Activated CD4-positive, CD25-positive, alpha-beta regulatory T cell treated with anti-CD3 and anti-CD28 coated beads, Interleukin-2, amount 50 U/mL, for 16 hours (primary cell): ENCODE data around the gene FGFR3.
"Not testable (repeated sequence)": the region's sequence is repeated elsewhere in the genome, so short reads cannot be mapped to it uniquely, and the experiment has no call there.

Experiments used
- DNase-seq: peaks from one replicate; pipeline ENCODE4 v3.0.0-alpha.2; 2020; ENCODE audit warnings: low read depth, low spot score

Gene FGFR3

DNA sequence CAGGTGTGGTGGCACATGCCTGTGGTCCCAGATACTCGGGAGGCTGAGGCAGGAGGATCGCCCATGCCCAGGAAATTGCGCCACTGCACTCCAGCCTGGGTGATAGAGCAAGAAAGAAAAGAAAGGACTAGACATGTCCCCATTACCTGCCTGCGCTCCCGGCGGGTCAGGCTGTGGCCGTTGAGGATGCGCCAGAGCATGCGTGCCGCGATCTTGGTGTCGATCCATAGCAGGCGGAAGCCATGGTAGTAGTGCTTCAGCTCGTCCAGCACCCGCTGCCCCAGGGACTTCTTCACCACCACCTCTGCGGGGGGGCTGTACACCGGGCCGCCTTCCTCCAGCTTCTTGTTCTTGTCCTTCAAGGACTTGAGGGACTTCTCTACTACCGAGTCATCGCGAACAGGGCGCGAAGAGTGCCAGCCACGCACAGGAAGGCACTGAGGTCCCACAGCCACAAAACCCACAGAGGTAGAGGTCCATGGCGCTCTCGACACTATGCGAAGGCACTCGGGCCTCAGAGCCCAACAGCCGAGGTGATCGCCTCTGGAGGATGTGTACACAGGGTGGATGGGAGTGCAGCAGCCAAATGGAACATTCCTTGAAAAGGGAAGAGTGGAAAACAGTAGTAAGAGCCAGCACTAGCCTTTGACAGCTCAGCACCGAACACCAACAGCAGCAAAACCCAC lies 48.3 kb downstream of the FGFR3 start:
- no peak for DNase-seq

DNA sequence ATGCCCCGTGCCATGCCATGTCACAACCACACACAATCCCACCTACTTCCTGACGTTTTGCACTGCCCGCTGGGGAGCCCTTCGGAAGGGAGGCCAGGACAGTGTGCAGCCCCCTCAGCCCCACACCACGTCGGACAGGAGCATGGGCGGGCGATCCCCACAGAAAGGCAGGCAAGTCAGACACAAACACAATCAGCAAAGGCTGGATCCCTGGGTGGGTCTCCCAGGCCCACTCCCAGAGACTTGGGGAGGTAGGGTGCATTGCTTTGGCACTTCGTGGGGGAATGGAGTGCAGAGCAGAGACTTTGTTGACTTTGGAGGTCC lies 48.8 kb downstream of the FGFR3 start:
- no peak for DNase-seq

DNA sequence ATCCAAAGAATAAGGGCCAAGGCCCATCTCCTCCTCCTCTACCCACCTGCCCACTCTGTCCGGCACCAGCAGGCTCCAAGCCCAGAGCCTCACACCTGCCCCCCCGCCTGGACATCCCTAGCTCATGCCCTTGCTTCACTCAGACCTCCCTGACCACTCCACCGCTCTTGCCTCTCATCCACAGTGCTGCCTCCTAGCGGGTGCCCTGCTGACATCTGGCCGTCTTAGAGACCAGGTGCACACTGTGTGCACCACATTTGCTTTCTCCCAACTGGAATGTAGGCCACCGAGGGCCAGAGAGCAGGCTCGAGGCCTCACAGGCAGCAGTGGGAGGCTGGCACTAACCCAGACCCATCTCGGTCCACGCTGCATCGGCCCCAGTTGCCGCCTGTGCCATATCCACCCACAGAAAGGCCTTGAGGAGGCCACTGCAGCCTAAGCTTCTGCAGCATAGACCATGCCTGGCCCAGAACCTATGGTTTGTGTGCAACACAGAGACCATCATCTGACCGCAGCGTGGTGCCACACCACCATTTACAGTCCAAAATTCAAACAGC lies 49.3 kb downstream of the FGFR3 start:
- DNase-seq: no peak

DNA sequence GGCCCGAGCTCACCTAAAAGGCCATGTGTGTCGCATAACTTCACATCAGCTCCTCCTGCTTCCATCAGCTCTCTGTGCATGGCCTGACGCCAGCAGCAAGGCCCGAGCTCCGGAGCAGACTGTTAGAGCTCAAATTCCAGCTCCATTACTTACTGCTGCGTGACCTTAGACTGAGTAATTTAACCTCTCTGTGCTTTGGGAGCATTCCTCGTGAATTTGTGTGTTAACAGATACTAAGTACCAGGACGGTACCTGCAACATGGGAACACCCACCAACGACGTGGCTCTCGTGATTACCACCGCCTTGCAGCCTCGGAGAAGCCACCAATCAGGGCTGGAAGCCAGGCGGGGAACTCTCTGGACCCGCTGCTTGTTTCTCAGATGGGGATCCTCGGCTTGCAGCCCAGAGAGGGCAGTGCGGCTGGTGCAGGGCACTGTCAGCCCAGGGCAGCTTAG lies 49.9 kb downstream of the FGFR3 start:
- no peak for DNase-seq

DNA sequence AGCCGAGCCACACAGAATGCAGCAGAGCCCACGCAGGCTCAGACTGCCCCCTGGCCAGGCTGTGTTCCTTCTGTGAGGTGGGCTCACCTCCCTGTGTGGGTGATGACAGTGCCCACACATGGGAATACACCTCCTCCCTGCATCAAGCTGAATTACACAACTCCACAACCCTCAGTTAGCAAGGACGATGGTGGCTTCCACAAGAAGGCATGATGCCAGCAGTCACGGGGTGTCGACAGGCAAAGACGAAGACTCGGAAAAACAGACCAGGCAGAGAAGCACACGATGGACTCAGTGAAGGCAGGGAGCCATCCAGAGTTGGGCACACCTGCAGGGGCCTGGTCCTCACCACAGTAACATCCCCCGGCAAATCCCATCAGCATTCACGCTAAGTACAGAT lies 50.8 kb downstream of the FGFR3 start:
- DNase-seq: no peak

DNA sequence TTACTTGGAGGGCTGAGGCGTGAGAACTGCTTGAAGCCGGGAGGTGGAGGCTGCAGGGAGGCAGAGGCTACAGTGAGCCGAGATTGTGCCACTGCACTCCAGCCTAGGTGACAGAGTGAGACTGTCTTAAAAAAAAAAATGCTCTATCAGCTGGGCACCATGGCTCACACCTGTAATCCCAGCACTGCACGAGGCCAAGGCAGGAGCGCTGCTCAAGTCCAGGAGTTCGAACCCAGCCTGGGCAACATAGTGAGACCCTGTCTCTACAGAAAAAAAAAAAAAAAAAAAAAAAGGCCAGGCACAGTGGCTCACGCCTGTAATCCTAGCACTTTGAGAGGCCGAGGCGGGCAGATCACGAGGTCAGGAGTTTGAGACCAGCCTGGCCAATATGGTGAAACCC lies 51.5 kb downstream of the FGFR3 start:
- not testable (repeated sequence) for DNase-seq

DNA sequence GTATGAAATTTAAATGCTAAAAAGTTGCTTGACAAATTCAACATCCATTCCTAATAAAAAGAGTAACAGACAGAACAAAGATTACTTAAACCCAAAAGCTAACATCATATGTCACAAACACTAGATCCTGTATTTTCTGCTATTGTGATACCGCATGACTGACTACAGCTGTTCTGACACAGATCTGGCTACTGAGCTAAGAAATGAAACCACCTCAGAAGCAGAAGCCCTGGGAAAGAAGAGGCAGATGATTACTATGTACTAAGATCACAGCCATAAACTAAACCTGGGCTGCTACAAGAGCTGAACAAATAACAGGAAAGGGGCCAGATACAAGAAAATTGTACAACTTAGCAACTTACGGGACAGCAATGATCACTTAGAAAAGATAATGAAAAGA lies 53.5 kb downstream of the FGFR3 start:
- no peak for DNase-seq

DNA sequence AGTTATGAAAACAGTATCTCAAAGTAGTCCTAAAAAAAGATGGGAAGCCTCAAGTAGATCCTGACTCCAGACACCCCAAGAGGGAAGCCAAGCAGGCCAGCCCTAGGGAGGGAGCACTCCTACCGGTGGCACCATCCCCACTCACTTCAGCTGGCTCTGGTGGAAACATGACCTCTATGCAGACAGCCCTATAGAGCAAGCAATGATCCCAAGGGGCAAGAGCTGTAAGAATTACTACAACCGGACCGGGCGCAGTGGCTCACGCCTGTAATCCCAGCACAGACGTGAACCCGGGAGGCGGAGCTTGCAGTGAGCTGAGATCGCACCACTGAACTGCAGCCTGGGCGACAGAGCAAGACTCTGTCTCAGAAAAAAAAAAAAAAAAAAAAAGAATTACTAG lies 57.2 kb downstream of the FGFR3 start:
- no peak for DNase-seq

DNA sequence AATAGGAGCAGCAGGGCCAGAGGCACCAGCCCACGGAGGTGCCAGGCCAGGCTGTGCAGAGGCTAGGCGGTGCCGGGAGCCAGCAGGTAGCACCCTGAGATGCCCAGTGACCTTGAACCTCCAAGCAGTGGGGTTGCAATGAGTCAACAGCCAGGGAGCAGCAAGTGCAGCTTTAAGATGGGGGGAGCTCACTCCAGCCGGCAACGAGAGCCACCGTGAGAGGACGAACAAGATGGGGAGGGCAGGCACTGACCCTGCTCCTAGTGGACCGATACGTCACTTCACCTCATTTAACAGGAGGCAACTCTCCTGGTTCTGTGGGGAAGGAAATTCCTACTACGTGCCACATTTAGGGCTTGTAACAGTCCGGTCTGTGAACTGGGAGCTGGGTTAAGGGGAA lies 58.1 kb downstream of the FGFR3 start:
- no peak for DNase-seq

DNA sequence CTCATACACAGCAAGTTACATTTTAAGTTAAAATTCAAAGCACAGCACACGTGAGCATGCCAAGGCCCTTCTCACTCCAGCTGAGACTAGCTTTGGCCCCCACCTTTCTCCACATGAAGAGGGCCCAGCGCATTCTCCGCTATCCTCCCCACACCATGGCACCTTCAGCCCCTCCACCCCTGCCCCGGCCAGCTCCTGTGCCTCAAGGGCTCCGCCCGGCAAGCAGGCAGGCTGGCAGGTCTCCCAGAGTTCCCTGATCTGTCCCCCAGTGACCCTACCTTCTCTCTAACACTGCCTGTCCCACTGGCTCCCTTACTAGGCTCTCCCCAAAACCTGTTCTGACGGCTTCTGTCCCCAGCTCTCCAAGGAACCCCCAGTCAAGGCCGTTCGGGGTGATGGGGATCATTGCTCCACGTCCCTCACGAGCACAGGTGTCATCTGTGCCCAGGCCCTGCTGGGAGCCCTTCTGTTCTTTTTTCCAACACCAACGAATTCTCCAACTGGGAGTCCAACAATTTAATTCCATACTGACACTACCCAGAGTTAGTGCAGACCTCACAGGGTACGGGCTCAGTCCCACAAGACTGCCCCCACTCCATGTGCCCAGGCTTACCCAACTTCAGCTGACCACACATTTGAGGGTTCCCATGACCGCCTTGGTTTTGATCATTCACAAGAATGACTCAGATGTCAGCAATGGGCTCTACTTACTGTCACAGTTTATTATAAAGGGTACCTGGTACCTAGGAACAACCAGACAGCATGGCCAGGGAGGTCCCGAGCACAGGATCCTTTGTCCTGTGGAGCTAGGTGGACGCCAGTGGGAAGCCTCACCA lies 58.7 kb downstream of the FGFR3 start:
- DNase-seq: no peak

DNA sequence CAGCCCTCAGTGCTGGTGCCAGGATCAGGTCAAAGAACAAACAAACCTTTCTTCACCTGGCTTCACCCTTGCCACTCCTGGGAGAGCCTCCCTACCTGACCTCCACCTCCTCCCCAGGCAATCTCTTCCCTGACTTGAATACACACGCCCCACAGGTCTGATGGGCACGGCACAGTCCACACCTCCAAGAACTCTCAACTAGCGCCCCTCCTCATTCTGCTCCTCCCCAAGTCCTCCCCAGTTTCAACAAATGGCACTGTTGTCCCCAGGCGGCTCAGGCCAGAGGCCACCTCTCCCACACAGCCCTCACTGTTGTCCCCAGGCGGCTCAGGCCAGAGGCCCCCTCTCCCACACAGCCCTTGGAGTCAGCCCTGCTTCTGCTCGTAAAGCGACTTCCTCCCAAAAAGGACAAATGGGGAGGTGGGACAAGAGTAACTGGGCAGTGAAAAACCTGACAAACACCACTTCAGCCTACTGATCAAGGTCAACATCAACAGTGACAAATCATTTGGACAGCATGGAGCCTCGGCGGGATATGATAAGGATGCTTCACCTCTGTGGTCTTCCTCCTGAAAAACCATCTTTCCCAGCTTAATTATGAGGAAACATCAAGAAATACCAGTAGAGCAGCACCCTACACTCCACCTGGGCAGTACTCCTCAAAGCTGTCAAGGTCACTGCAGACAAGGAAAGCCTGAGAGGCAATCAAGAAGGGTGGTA lies 60.0 kb downstream of the FGFR3 start:
- DNase-seq: no peak

DNA sequence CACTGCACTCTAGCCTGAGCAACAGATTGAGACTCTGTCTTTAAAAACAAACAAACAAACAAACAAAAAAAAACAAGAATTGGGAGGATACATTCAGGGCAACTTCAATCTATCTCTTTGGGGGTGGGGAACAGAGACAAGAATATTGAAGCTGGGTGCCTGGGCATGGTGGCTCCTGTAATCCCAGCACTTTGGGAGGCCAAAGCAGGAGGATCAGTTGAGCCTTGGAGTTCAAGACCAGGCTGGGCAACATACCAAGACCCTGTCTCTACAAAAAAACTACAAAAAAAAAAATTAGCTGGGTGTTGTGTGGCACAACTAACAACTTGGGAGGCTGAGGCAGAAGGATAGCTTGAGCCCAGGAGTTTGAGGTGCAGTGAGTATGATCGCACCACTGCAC lies 61.7 kb downstream of the FGFR3 start:
- DNase-seq: no peak

DNA sequence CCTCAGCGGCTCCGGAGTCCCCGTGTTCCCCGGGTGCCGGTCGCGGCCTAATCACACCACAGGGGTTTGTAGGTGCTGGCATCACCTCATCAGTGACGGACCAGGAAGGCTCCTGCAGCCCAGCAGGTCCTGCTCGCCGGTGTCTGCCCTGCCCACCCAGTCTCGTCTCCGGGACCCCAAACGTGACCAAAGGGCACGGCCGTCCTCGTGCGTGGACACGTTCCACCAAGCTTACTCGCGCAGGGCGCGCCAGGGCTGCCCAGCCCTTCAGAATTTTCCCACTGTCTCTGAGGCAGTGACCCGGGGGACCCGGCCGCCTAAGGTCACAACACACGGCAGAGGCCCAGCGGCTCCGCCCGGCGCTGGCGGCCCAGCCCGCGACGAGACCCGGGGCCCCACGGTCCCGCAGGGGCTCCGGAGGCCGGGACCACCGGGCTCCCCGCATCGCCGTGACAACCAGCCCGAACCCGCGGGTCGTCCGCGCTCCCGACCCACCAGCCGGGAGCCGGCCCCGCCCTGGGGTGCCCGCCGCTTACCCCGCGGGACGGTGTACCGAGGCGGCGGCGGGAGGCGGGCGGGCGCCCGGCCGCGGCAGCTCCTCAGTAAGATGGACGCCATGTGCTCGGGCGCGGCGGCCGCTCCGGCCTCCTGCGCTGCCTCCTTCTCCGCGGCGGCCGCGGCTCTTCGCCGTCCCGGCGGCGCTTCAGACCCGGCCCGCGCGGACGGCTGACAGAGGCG lies 62.4 kb downstream of the FGFR3 start:
- DNase-seq: no peak

DNA sequence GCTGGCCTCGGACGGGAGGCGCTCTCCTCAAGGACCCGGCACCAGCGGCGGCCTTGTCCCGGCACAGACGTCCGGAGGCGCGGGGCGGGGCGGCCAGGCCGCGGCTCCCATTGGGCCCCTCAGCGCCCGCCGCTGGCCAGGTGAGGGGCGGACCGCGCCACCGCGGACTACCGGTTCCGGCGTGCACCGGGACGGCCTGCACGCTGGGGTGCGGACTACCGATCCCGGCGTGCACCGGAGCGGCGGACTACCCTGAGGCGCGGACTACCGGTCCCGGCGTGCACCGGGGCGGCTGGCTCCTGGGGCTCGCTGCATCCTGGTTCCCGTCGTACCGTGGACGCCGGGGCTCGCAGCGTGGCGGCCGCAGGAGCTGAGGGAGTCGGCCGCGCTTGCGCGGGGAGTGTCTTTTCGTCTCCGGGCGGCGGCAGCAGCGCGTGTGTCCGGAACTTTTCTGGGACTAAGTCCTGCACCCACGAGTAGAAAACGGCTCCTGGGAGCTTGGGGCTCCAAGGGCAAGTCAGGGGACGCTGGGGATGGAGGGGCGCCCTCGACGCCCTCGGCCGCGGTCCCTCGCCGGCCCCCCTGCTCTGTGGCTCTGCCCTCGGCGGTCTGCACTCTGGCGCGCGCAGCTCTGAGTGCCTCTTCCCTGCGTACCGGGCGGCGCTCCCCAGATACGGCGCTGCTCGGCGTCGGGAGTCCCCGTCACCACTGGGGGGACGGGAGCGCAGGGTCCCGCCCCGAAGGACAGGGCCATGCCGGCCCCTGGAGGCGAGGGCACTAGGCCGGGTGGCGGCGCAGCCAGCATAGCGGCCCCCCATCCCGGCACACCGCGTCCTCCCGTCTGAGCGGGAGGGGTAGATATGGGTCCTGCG lies 63.2 kb downstream of the FGFR3 start, which contains the start of gene LETM1:
Gene LETM1 (minus strand): TSS at position 86 of the 872 bp plus-strand sequence. CDS start 206 bp downstream, outside the sequence.
- peak; percentile 85 for DNase-seq

DNA sequence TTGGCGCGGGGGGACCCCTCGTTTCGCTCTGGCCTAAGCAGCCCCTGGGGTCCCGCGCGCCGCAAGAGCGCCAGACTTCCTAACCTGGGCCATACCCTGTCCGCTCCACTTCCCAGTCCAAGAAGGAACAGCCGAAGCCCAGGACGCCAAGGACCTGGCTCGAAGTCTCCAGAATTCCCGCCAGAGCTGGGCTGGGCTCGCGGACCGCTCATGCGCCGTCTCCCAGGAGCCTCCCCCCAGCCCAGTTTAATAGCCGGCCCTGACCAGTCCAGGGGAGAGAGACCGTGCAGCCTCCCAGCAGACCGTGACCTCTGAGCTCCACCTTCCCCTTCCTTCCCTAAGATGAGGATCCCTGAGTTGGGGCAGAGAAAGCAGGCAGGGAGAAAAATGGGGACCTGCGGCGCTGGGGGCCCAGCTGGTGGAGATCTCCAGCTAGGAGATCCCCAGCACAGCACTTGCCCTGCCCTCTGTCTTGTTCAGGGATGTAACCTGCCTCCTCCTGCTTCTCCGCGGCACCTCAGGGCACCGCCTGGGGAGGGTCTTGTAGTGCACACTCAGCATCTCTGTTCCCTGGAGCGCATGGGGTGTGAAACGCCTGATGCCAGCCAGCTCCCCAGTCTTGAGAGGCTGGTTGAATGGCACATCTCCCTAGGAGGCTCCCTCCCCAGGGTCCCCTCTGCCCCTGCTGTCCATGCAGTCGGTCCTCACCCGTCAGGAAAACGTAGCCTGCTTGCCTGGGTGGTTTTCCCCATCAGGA lies 64.0 kb downstream of the FGFR3 start:
- DNase-seq: no peak

DNA sequence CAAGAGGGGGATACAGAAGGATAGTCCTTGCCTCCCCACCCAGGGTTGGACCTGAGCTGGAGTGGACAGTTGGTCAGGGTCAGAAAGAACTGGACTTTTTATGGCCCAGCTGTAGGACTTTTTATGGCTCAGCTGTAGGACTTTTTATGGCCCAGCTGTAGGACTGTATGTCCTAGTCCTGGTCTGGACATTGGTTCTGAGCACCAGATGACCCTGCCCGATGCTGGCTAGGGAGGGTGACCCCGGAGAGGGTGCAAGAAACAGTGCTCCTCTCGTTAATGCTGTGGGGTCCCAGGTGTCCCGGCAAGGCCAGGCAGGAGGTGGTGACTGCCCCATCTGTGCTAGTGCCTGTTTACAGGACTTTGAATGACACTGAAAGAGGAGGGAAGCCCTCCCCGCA lies 64.8 kb downstream of the FGFR3 start:
- no peak for DNase-seq
